GM23338 (cell line): ENCODE results near the gene CLRN2. TPM values are rescaled to one million over a fixed set of nuclear protein-coding genes. Genes with fewer than 3 reads are reported as not detected.

ENCODE experiments used
- CREB1 ChIP-seq: fragments of 250-450 bp; sonication (Bioruptor Pico); IDR thresholded peaks from 2 replicates; pipeline ENCODE4 v1.5.0; 2020; ENCODE audit warnings: low read depth, mild to moderate bottlenecking, moderate library complexity
- CTCF ChIP-seq, 2 experiments: fragments of 200-600 bp in 1 of 2; sonication (generic) in 1 of 2; conservative IDR thresholded peaks; 2 replicates each; pipeline versions ENCODE4 v1.5.1 to v1.6.1; 2016 to 2017; ENCODE audit warnings: antibody characterized with exemption in 2 of 2, low read depth in 2 of 2, mild to moderate bottlenecking in 2 of 2, moderate library complexity in 1 of 2
- EZH2phosphoT487 ChIP-seq: fragments of 200-600 bp; sonication (generic); IDR thresholded peaks from one replicate; pipeline ENCODE4 v1.8.1; 2018; ENCODE audit warnings: antibody characterized with exemption; ENCODE audit not compliant: unreplicated experiment
- JUNB ChIP-seq: IDR thresholded peaks from one replicate; pipeline ENCODE4 v1.6.1; 2016; ENCODE audit warnings: antibody characterized with exemption; ENCODE audit not compliant: unreplicated experiment
- NANOG ChIP-seq: IDR thresholded peaks from 2 replicates; pipeline ENCODE4 v1.6.1; 2016; ENCODE audit warnings: antibody characterized with exemption, borderline replicate concordance
- POLR2AphosphoS5 ChIP-seq: IDR thresholded peaks from 2 replicates; pipeline ENCODE4 v1.6.1; 2016; ENCODE audit warnings: antibody characterized with exemption, low read depth
- STAT1 ChIP-seq: IDR thresholded peaks from one replicate; pipeline ENCODE4 v1.6.1; 2016; ENCODE audit warnings: antibody characterized with exemption; ENCODE audit not compliant: unreplicated experiment
- ZNF114 ChIP-seq: fragments of 250-450 bp; sonication (Bioruptor Pico); IDR thresholded peaks from 2 replicates; pipeline ENCODE4 v1.5.0; 2020; ENCODE audit warnings: mild to moderate bottlenecking, moderate library complexity
- ZNF331 ChIP-seq: fragments of 250-450 bp; sonication (Bioruptor Pico); IDR thresholded peaks from 2 replicates; pipeline ENCODE4 v1.5.0; 2020; ENCODE audit warnings: low read depth, mild to moderate bottlenecking, moderate library complexity
- polyA plus RNA-seq: library from polyadenylated mRNA; unstranded; fragments of >200 nt; fragmentation: Nextera tagmentation; extraction: Ambion mirVana; gene quantifications from 2 replicates; pipeline ENCODE4 v1.2.1, GENCODE V29; 2016
- total RNA-seq: library from RNA; depleted of rRNA; stranded (reverse); fragments of >200 nt; shearing (Covaris generic); gene quantifications from 2 replicates; pipeline ENCODE4 v1.2.3, GENCODE V29; 2014
- TF ChIP-seq, protein P1 (sequence below): fragments of 250-450 bp; sonication (Bioruptor Pico); IDR thresholded peaks from 2 replicates; pipeline ENCODE4 v1.5.0; 2020; ENCODE audit warnings: mild to moderate bottlenecking, moderate library complexity

CLRN2 gene
- total and polyA plus RNA-seq, 2 experiments from 2014 or later: not detected

- TF ChIP-seq, protein P1, sequence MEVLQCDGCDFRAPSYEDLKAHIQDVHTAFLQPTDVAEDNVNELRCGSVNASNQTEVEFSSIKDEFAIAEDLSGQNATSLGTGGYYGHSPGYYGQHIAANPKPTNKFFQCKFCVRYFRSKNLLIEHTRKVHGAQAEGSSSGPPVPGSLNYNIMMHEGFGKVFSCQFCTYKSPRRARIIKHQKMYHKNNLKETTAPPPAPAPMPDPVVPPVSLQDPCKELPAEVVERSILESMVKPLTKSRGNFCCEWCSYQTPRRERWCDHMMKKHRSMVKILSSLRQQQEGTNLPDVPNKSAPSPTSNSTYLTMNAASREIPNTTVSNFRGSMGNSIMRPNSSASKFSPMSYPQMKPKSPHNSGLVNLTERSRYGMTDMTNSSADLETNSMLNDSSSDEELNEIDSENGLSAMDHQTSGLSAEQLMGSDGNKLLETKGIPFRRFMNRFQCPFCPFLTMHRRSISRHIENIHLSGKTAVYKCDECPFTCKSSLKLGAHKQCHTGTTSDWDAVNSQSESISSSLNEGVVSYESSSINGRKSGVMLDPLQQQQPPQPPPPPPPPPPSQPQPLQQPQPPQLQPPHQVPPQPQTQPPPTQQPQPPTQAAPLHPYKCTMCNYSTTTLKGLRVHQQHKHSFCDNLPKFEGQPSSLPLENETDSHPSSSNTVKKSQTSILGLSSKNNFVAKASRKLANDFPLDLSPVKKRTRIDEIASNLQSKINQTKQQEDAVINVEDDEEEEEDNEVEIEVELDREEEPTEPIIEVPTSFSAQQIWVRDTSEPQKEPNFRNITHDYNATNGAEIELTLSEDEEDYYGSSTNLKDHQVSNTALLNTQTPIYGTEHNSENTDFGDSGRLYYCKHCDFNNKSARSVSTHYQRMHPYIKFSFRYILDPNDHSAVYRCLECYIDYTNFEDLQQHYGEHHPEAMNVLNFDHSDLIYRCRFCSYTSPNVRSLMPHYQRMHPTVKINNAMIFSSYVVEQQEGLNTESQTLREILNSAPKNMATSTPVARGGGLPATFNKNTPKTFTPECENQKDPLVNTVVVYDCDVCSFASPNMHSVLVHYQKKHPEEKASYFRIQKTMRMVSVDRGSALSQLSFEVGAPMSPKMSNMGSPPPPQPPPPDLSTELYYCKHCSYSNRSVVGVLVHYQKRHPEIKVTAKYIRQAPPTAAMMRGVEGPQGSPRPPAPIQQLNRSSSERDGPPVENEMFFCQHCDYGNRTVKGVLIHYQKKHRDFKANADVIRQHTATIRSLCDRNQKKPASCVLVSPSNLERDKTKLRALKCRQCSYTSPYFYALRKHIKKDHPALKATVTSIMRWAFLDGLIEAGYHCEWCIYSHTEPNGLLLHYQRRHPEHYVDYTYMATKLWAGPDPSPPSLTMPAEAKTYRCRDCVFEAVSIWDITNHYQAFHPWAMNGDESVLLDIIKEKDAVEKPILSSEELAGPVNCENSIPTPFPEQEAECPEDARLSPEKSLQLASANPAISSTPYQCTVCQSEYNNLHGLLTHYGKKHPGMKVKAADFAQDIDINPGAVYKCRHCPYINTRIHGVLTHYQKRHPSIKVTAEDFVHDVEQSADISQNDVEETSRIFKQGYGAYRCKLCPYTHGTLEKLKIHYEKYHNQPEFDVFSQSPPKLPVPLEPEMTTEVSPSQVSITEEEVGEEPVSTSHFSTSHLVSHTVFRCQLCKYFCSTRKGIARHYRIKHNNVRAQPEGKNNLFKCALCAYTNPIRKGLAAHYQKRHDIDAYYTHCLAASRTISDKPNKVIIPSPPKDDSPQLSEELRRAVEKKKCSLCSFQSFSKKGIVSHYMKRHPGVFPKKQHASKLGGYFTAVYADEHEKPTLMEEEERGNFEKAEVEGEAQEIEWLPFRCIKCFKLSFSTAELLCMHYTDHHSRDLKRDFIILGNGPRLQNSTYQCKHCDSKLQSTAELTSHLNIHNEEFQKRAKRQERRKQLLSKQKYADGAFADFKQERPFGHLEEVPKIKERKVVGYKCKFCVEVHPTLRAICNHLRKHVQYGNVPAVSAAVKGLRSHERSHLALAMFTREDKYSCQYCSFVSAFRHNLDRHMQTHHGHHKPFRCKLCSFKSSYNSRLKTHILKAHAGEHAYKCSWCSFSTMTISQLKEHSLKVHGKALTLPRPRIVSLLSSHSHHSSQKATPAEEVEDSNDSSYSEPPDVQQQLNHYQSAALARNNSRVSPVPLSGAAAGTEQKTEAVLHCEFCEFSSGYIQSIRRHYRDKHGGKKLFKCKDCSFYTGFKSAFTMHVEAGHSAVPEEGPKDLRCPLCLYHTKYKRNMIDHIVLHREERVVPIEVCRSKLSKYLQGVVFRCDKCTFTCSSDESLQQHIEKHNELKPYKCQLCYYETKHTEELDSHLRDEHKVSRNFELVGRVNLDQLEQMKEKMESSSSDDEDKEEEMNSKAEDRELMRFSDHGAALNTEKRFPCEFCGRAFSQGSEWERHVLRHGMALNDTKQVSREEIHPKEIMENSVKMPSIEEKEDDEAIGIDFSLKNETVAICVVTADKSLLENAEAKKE: no peak
- no peak for TF ChIP-seq NANOG
- no peak for TF ChIP-seq STAT1
- no peak for TF ChIP-seq POLR2AphosphoS5
- TF ChIP-seq ZNF331 (CRISPR knock-in tag): no peak
- TF ChIP-seq CTCF (conservative IDR thresholded peaks at IDR 0.05; ENCODE audit: low read depth in 2 of 2): no peak
- no peak for TF ChIP-seq JUNB
- TF ChIP-seq EZH2phosphoT487: no peak
- TF ChIP-seq ZNF114 (CRISPR knock-in tag): no peak
- no peak for TF ChIP-seq CREB1 (CRISPR knock-in tag)
Observed at GRCh38 chr4:17502756-17503155, 12.2 kb upstream of the CLRN2 start (continued).
